H1 (cell line): ENCODE results near the gene L1TD1. TPM values are rescaled to one million over a fixed set of nuclear protein-coding genes. Genes with fewer than 3 reads are reported as not detected.

Experiments
- CTCF ChIA-PET: fragments of 300-600 bp; sonication (Branson Sonifier 250); formaldehyde crosslinking; loops from one replicate; lab custom pipeline; 2021; ENCODE audit not compliant: partially characterized antibody; lab: Charles Lee
- POLR2A ChIA-PET: fragments of 300-600 bp; sonication (Branson Sonifier 250); formaldehyde crosslinking; loops from one replicate; lab custom pipeline; 2021; ENCODE audit warnings: inconsistent platforms; ENCODE audit not compliant: partially characterized antibody; lab: Charles Lee
- DNase-seq, 2 experiments: peaks; one replicate each; pipeline versions ENCODE4 v3.0.0 to v3.0.0-alpha.2; 2010 to 2022; ENCODE audit warnings: low spot score in 2 of 2, low read depth in 1 of 2, mixed read lengths in 1 of 2
- FAIRE-seq: peaks from 2 replicates; lab custom pipeline; 2011; peaks lifted over from hg19 to GRCh38; lab: Jason Lieb, UNC
- H2AFZ ChIP-seq: 2 replicates; pipeline ENCODE4 v1.8.1; 2012; ENCODE audit warnings: low read length, inconsistent platforms
- H2AK5ac ChIP-seq: 2 replicates; pipeline ENCODE4 v1.6.1; 2013; ENCODE audit warnings: low read depth, low read length
- H2BK120ac ChIP-seq: replicated peaks from 2 replicates; pipeline ENCODE3; 2013; ENCODE audit warnings: low read depth, low read length, inconsistent platforms
- H2BK12ac ChIP-seq: 2 replicates; pipeline ENCODE4 v1.6.1; 2013; ENCODE audit warnings: low read depth, low read length
- H2BK15ac ChIP-seq: 2 replicates; pipeline ENCODE4 v1.6.1; 2013; ENCODE audit warnings: low read length
- H2BK20ac ChIP-seq: 2 replicates; pipeline ENCODE4 v1.6.1; 2013; ENCODE audit warnings: low read length
- H2BK5ac ChIP-seq: 2 replicates; pipeline ENCODE4 v1.6.1; 2013; ENCODE audit warnings: low read depth, low read length
- H3K14ac ChIP-seq: 2 replicates; pipeline ENCODE4 v1.6.1; 2013; ENCODE audit warnings: inconsistent platforms; ENCODE audit not compliant: insufficient read length
- H3K18ac ChIP-seq: 2 replicates; pipeline ENCODE4 v1.6.1; 2013; ENCODE audit warnings: low read length; ENCODE audit errors: extremely low read depth
- H3K23ac ChIP-seq: 2 replicates; pipeline ENCODE4 v1.6.1; 2013; ENCODE audit warnings: inconsistent platforms; ENCODE audit not compliant: insufficient read length
- H3K23me2 ChIP-seq: 2 replicates; pipeline ENCODE4 v1.6.1; 2013; ENCODE audit warnings: low read depth, low read length
- H3K27ac ChIP-seq: 2 replicates; pipeline ENCODE4 v1.6.1; 2011; ENCODE audit warnings: low read depth, low read length, inconsistent platforms
- H3K27me3 ChIP-seq, 4 experiments: replicated peaks in 1 of 4; 1 replicate in 1 of 4; 2 replicates in 3 of 4; pipeline versions ENCODE4 v1.6.1 to v1.8.1; 2011 to 2013; ENCODE audit warnings: low read length in 3 of 4, mild to moderate bottlenecking in 3 of 4, inconsistent platforms in 2 of 4, mixed read lengths in 2 of 4, moderate library complexity in 1 of 4; ENCODE audit not compliant: control insufficient read depth in 3 of 4, insufficient read depth in 3 of 4; ENCODE audit errors: extremely low read depth in 1 of 4
- H3K36me3 ChIP-seq, 4 experiments: 2 replicates each; pipeline versions ENCODE4 v1.6.1 to v1.8.1; 2011 to 2013; ENCODE audit warnings: mild to moderate bottlenecking in 4 of 4, low read length in 3 of 4, moderate library complexity in 2 of 4, control low read depth in 1 of 4, inconsistent platforms in 1 of 4; ENCODE audit not compliant: insufficient read depth in 4 of 4, control insufficient read depth in 2 of 4
- H3K4ac ChIP-seq: replicated peaks from 2 replicates; pipeline ENCODE3; 2013; ENCODE audit warnings: low read length, low read depth, mixed read lengths, inconsistent platforms; ENCODE audit not compliant: insufficient read length
- H3K4me1 ChIP-seq, 4 experiments: replicated peaks in 1 of 4; 1 replicate in 1 of 4; 2 replicates in 3 of 4; pipeline versions ENCODE4 v1.6.1 to v1.8.1; 2011 to 2013; ENCODE audit warnings: low read length in 3 of 4, inconsistent platforms in 2 of 4, mixed read lengths in 1 of 4; ENCODE audit not compliant: insufficient read depth in 4 of 4, control insufficient read depth in 3 of 4
- H3K4me2 ChIP-seq, 2 experiments: 2 replicates each; pipeline versions ENCODE4 v1.6.1 to v1.8.1; 2011 to 2013; ENCODE audit warnings: low read depth in 2 of 2, low read length in 2 of 2, control low read depth in 1 of 2, inconsistent platforms in 1 of 2, mild to moderate bottlenecking in 1 of 2; ENCODE audit not compliant: insufficient read depth in 1 of 2
- H3K4me3 ChIP-seq, 4 experiments: fragments of 200-600, 300-600 bp in 1 of 4; sonication (generic), shearing (Covaris generic), sonication (Bioruptor Twin) in 1 of 4; 2 replicates each; pipeline versions ENCODE4 v1.5.1 to v1.8.1; 2011 to 2016; ENCODE audit warnings: low read length in 4 of 4, low read depth in 3 of 4, control low read depth in 2 of 4, inconsistent platforms in 2 of 4, mild to moderate bottlenecking in 2 of 4, mixed read lengths in 1 of 4, moderate library complexity in 1 of 4; ENCODE audit not compliant: insufficient read depth in 2 of 4; ENCODE audit errors: extremely low read depth in 1 of 4
- H3K56ac ChIP-seq: replicated peaks from 2 replicates; pipeline ENCODE3; 2013; ENCODE audit warnings: low read depth, mild to moderate bottlenecking, mixed read lengths, low read length, inconsistent platforms; ENCODE audit not compliant: insufficient read length
- H3K79me1 ChIP-seq: 2 replicates; pipeline ENCODE4 v1.6.1; 2013; ENCODE audit warnings: low read depth, low read length, control low read depth
- H3K79me2 ChIP-seq, 2 experiments: 2 replicates each; pipeline versions ENCODE4 v1.6.1 to v1.8.1; 2012 to 2013; ENCODE audit warnings: low read length in 2 of 2, mild to moderate bottlenecking in 2 of 2, inconsistent platforms in 1 of 2; ENCODE audit not compliant: insufficient read depth in 2 of 2, control insufficient read depth in 1 of 2
- H3K9ac ChIP-seq, 4 experiments: replicated peaks in 1 of 4; 1 replicate in 1 of 4; 2 replicates in 3 of 4; pipeline versions ENCODE4 v1.6.1 to v1.8.1; 2011 to 2013; ENCODE audit warnings: low read depth in 3 of 4, low read length in 3 of 4, control low read depth in 2 of 4, mild to moderate bottlenecking in 2 of 4, moderate library complexity in 2 of 4, inconsistent platforms in 1 of 4; ENCODE audit errors: extremely low read depth in 1 of 4
- H3K9me3 ChIP-seq, 2 experiments: 2 replicates each; pipeline versions ENCODE4 v1.6.1 to v1.8.1; 2012 to 2013; ENCODE audit warnings: mild to moderate bottlenecking in 2 of 2, moderate library complexity in 2 of 2, control low read depth in 1 of 2, inconsistent platforms in 1 of 2, low read depth in 1 of 2, low read length in 1 of 2, mixed read lengths in 1 of 2; ENCODE audit not compliant: insufficient read depth in 2 of 2
- H4K20me1 ChIP-seq, 2 experiments: replicated peaks in 1 of 2; 2 replicates each; pipeline versions ENCODE3 to v1.8.1; 2011 to 2013; ENCODE audit warnings: inconsistent platforms in 2 of 2, low read length in 2 of 2, mild to moderate bottlenecking in 1 of 2; ENCODE audit not compliant: insufficient read depth in 2 of 2, control insufficient read depth in 1 of 2
- H4K5ac ChIP-seq: 2 replicates; pipeline ENCODE4 v1.6.1; 2013; ENCODE audit warnings: low read length, low read depth, mixed read lengths, inconsistent platforms; ENCODE audit not compliant: insufficient read length
- H4K8ac ChIP-seq: 2 replicates; pipeline ENCODE4 v1.8.0; 2013; ENCODE audit warnings: mild to moderate bottlenecking, moderate library complexity, low read length, inconsistent platforms; ENCODE audit not compliant: insufficient read depth; ENCODE audit errors: extremely low read depth
- H4K91ac ChIP-seq: replicated peaks from 2 replicates; pipeline ENCODE3; 2013; ENCODE audit warnings: low read length, mixed read lengths, inconsistent platforms; ENCODE audit not compliant: insufficient read length
- HDAC2 ChIP-seq, 2 experiments: fragments of 300-600 bp in 1 of 2; sonication (generic) in 1 of 2; IDR thresholded peaks; 2 replicates each; pipeline ENCODE4 v1.6.1; 2011 to 2012; ENCODE audit warnings: low read depth in 2 of 2, low read length in 2 of 2, mild to moderate bottlenecking in 2 of 2, moderate library complexity in 2 of 2, borderline replicate concordance in 1 of 2, inconsistent platforms in 1 of 2
- MAX ChIP-seq: IDR thresholded peaks from 2 replicates; pipeline ENCODE4 v1.6.1; 2012; ENCODE audit warnings: inconsistent platforms
- WGBS, 2 experiments: shearing (Covaris generic) in 1 of 2; methylation state at CpG; one replicate each; pipeline versions ENCODE4 v1.1.6 to v1.1.7; 2013 to 2015; ENCODE audit warnings: low lambda C conversion rate in 2 of 2, mixed read lengths in 2 of 2, inconsistent platforms in 1 of 2, low coverage in 1 of 2, missing lambda C conversion rate in 1 of 2; ENCODE audit not compliant: insufficient replicate concordance in 2 of 2, insufficient coverage in 1 of 2, insufficient read length in 1 of 2; ENCODE audit errors: extremely low coverage in 1 of 2, missing lambda C conversion rate in 1 of 2; 5-methylcytosine and 5-hydroxymethylcytosine counted together
- polyA plus RNA-seq, 7 experiments: library from polyadenylated mRNA; depleted of rRNA in 3 of 7; stranded (reverse) in 5 of 7; unstranded in 2 of 7; fragments of >200 nt in 5 of 7; fragments of 200-250 nt in 2 of 7; gene quantifications; 1 replicate in 5 of 7; 2 replicates in 1 of 7; 4 replicates in 1 of 7; pipeline versions ENCODE4 v1.2.1 to v1.2.3, GENCODE V29; 2011 to 2013; ENCODE audit warnings: missing spikeins in 2 of 7, mixed read lengths in 2 of 7
- total RNA-seq: library from RNA; stranded (reverse); fragmentation: NEBNext Ultra II Directional; extraction: Animal tissue kit (Norgen Biotek cat#: 25700); gene quantifications from 2 replicates; pipeline ENCODE4 v1.2.1, GENCODE V29; 2021

L1TD1 gene
- total and polyA plus RNA-seq, 2 of the 8 experiments (the other 6 are each of a cell fraction or from before 2014, with no cell fraction given) = 35.3 to 441 TPM

DNA sequence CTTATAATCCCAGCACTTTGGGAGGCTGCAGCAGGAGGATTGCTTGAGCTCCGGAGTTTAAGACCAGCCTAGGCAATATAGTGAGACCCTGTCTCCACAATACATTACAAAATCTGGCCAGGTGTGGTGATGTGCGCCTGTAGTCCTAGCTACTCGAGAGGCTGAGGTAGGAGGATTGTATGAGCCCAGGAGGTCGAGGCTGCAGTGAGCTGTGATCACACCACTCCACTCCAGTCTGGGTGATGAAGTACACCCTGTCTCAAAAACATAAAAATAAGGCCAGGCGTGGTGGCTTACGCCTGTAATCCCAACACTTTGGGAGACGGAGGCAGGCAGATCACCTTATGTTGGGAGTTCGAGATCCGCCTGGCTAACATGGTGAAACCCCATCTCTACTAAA, 27.7 kb downstream of the L1TD1 start:
- peaks cover 5 to 45% (median 17%) of the 10 kb centered on the region in 4 experiments for H3K36me3 ChIP-seq
- H3K79me2 ChIP-seq = peaks cover 0 to 4% of the 10 kb centered on the region in 2 experiments; a peak in 2 of 4 replicates
- H3K56ac ChIP-seq = no peak overlapping the region
- H4K20me1 ChIP-seq = peaks cover 0 to 1% of the 10 kb centered on the region in 2 experiments
- H2BK20ac ChIP-seq = no peak overlapping the region
- no peak overlapping the region for H3K4me2 ChIP-seq
- no peak overlapping the region for H3K4ac ChIP-seq
- H3K18ac ChIP-seq = no peak overlapping the region
- no peaks in the 10 kb centered on the region for H3K9me3 ChIP-seq
- no peak overlapping the region for H3K4me3 ChIP-seq
- 85% methylated on average over 9 of the region's 9 CpGs; no CpG with 5 or more reads in 1 of the 2 experiments for WGBS, 2 experiments
- H4K5ac ChIP-seq = no peak overlapping the region
- H2AK5ac ChIP-seq = no peak overlapping the region
- no peak overlapping the region for H3K27ac ChIP-seq
- no peak overlapping the region for H3K14ac ChIP-seq
- no peak overlapping the region for H3K9ac ChIP-seq
- no peaks in the 10 kb centered on the region for H3K27me3 ChIP-seq
- H3K23me2 ChIP-seq = no peaks in the 10 kb centered on the region
- H4K91ac ChIP-seq = no peak overlapping the region
- H3K23ac ChIP-seq = no peak overlapping the region
- no peak overlapping the region for H2BK15ac ChIP-seq
- CTCF ChIA-PET = interaction anchor here (0.9 to 1.3 kb wide), 2 partner anchors 47 to 51 kb away, joined by 3 to 5 read pairs; no protein-coding TSS in a partner anchor
- H2BK12ac ChIP-seq = no peak overlapping the region
- FAIRE-seq (no peak), DNase-seq (no peak)
- no peak overlapping the region for H2AFZ ChIP-seq
- POLR2A ChIA-PET = interaction anchor here (1.0 to 11.7 kb wide), 7 partner anchors 8 to 49 kb away, joined by 3 to 82 read pairs (median 10); no protein-coding TSS in a partner anchor
- H2BK5ac ChIP-seq = no peak overlapping the region
- TF ChIP-seq MAX = no peak
- TF ChIP-seq HDAC2 (IDR thresholded peaks at IDR 0.05; ENCODE audit: borderline replicate concordance in 1 of 2, low read depth in 2 of 2, low read length in 2 of 2) = no peak
- TF ChIP-seq, all 59 proteins: peak for 0
- no peak overlapping the region for H2BK120ac ChIP-seq
- peaks cover 3% of the 10 kb centered on the region; the same call in 1 of the 2 replicates for H3K79me1 ChIP-seq
- no peaks in the 10 kb centered on the region for H3K4me1 ChIP-seq
- H4K8ac ChIP-seq = no peak overlapping the region
